ENCODE results near the gene PRLHR.
"Not testable (repeated sequence)": the region's sequence is repeated elsewhere in the genome, so short reads cannot be mapped to it uniquely, and the experiment has no call there.

The PRLHR gene

DNA sequence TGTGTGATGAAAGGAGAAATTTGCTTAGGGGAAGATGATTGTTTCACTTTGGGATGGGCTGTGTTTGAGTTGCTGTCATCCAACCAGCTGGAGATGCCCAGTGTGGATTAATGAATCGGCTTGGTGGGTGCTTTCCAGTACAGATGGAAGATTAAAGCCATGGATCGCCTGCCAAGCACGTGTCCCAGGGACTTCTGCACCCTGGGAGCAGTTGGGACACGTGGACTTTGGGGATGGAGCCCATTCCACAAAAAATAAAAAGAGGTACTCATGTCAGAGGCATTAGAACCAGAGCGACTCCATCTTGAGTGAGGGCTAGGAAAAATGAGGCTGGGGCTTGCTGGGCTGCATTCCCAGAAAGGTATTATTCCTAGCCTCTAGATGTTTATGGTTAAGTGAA lies 29.3 kb upstream of the PRLHR start:
- DNase-seq (no peak), ATAC-seq (ENCODE audit: insufficient read depth, low read depth) (no peak)
- H2AFZ ChIP-seq (ENCODE audit: low read depth, low read length) = no peak overlapping the region

DNA sequence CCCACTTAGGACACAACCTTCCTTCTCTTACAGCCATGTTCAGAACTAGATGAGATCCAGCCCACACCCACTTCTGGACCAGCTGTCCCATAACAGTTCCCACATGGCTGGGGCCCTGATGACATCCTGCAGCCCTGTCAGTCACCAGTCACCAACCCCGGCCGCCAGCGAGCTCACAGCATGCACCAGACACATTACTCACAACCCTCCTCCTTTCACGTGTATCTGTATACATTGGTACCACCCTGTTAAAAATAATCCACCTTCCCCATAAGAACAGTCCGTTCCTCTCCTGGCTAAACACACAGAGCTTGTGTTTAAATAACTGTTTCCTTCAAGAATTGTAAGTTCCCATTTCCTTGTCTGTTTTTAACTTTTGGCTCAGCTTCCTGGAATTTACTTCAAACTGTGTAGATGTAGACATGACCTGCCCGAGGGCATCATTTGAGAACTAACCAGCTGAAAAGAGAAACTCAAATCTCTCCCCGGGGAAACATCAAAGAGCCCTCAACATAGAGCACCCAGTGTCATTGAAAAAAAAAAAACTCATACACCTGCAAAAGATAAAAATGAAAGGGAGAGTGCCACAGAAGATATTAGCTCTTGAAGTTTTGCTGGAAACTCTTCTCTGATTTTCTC lies 26.0 kb upstream of the PRLHR start:
- no peak overlapping the region for H3K27ac ChIP-seq (ENCODE audit: low read length)
- H2AFZ ChIP-seq (ENCODE audit: low read depth, low read length) = no peak overlapping the region
- peaks cover 8% of the 10 kb centered on the region for H3K27me3 ChIP-seq (ENCODE audit: insufficient read depth, low read length, poor library complexity)
- peaks cover 16% of the 10 kb centered on the region for H3K4me1 ChIP-seq (ENCODE audit: insufficient read depth, low read length)
- ATAC-seq (ENCODE audit: insufficient read depth, low read depth) = peak; percentile 94
- H4K20me1 ChIP-seq (ENCODE audit: insufficient read depth, low read length) = no peaks in the 10 kb centered on the region
- H3K36me3 ChIP-seq (ENCODE audit: insufficient read depth, low read length) = no peaks in the 10 kb centered on the region
- H3K4me3 ChIP-seq (ENCODE audit: low read depth in 1 of 2, low read length in 2 of 2) = no peak overlapping the region
- H3K9ac ChIP-seq (ENCODE audit: low read depth, low read length) = no peak overlapping the region
- TF ChIP-seq, protein P1, sequence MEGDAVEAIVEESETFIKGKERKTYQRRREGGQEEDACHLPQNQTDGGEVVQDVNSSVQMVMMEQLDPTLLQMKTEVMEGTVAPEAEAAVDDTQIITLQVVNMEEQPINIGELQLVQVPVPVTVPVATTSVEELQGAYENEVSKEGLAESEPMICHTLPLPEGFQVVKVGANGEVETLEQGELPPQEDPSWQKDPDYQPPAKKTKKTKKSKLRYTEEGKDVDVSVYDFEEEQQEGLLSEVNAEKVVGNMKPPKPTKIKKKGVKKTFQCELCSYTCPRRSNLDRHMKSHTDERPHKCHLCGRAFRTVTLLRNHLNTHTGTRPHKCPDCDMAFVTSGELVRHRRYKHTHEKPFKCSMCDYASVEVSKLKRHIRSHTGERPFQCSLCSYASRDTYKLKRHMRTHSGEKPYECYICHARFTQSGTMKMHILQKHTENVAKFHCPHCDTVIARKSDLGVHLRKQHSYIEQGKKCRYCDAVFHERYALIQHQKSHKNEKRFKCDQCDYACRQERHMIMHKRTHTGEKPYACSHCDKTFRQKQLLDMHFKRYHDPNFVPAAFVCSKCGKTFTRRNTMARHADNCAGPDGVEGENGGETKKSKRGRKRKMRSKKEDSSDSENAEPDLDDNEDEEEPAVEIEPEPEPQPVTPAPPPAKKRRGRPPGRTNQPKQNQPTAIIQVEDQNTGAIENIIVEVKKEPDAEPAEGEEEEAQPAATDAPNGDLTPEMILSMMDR (IDR thresholded peaks at IDR 0.05; ENCODE audit: borderline replicate concordance, extremely low read depth, low read length, poor library complexity, severe bottlenecking) = no peak
- TF ChIP-seq EZH2 (IDR thresholded peaks at IDR 0.05; ENCODE audit: borderline replicate concordance, low read depth, low read length, severe bottlenecking) = no peak
- H3K4me2 ChIP-seq (ENCODE audit: insufficient read depth, low read length) = peak overlapping the region; percentile 24
- peak; percentile 58 for DNase-seq
- H3K9me3 ChIP-seq (ENCODE audit: insufficient read depth, low read length, severe bottlenecking) = no peaks in the 10 kb centered on the region
- H3K79me2 ChIP-seq (ENCODE audit: insufficient read depth, low read length) = no peaks in the 10 kb centered on the region

More for the DNA sequence above, 29.3 kb upstream of the PRLHR start:
- Histone ChIP-seq H3K4me2 (ENCODE audit: insufficient read depth, low read length) (no peak overlapping the region), H3K4me1 (ENCODE audit: insufficient read depth, low read length) (peaks cover 16% of the 10 kb centered on the region), H3K27me3 (ENCODE audit: insufficient read depth, low read length, poor library complexity) (peaks cover 8% of the 10 kb centered on the region), H3K4me3 (ENCODE audit: low read depth in 1 of 2, low read length in 2 of 2) (no peak overlapping the region), H3K27ac (ENCODE audit: low read length) (no peak overlapping the region), H4K20me1 (ENCODE audit: insufficient read depth, low read length) (no peaks in the 10 kb centered on the region), H3K9me3 (ENCODE audit: insufficient read depth, low read length, severe bottlenecking) (no peaks in the 10 kb centered on the region), H3K79me2 (ENCODE audit: insufficient read depth, low read length) (no peaks in the 10 kb centered on the region), H3K9ac (ENCODE audit: low read depth, low read length) (no peak overlapping the region), H3K36me3 (ENCODE audit: insufficient read depth, low read length) (no peaks in the 10 kb centered on the region)
- TF ChIP-seq EZH2 (IDR thresholded peaks at IDR 0.05; ENCODE audit: borderline replicate concordance, low read depth, low read length, severe bottlenecking) = no peak
- TF ChIP-seq, protein P1 (IDR thresholded peaks at IDR 0.05; ENCODE audit: borderline replicate concordance, extremely low read depth, low read length, poor library complexity, severe bottlenecking) = no peak

DNA sequence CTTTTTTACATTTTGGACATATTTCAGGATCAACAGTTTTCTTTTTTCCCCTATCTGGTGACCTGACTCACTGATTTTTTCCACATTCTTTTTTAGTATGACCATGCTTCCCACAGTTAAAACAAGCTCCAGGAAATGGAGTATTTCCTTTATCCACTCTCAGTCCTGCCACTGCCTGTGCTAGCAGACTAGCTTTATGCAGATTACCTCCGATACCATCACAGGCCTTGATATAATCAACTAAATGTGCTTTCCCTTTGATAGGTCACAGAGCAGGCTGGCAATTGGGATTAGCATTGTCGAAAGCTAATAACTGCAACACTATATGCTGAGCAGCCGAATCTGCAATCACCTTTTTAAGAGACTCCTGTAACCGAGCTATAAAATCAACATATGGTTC lies 18.4 kb upstream of the PRLHR start:
- ATAC-seq (ENCODE audit: insufficient read depth, low read depth) = not testable (repeated sequence)

DNA sequence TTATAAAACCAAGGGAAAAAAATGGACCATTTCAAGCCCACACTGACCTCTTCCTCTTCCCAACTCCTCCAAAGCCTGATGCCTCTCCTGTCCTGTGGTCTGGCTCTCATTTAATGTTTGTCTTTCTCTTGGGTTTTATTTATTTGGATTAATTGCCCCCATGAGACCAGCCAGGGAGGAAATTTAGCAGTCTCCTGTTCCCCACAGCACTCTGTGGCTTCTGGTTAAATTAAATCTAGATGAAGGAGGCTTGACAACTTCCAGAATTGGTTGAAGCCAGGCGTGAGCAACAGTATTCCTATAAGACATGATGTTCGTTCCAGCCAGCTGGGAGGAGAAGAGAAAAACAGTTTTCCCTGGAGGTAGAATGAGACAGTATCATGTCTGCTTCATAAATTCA lies 15.1 kb upstream of the PRLHR start:
- DNase-seq (no peak), ATAC-seq (ENCODE audit: insufficient read depth, low read depth) (no peak)
- Histone ChIP-seq H3K4me1 (ENCODE audit: insufficient read depth, low read length) (no peaks in the 10 kb centered on the region), H2AFZ (ENCODE audit: low read depth, low read length) (no peak overlapping the region), H3K9ac (ENCODE audit: low read depth, low read length) (no peak overlapping the region), H3K4me2 (ENCODE audit: insufficient read depth, low read length) (no peak overlapping the region), H3K9me3 (ENCODE audit: insufficient read depth, low read length, severe bottlenecking) (peaks cover 14% of the 10 kb centered on the region), H3K27me3 (ENCODE audit: insufficient read depth, low read length, poor library complexity) (peaks cover under 1% of the 10 kb centered on the region), H3K36me3 (ENCODE audit: insufficient read depth, low read length) (no peaks in the 10 kb centered on the region), H4K20me1 (ENCODE audit: insufficient read depth, low read length) (no peaks in the 10 kb centered on the region), H3K79me2 (ENCODE audit: insufficient read depth, low read length) (no peaks in the 10 kb centered on the region), H3K4me3 (ENCODE audit: low read depth in 1 of 2, low read length in 2 of 2) (no peak overlapping the region), H3K27ac (ENCODE audit: low read length) (no peak overlapping the region)
- TF ChIP-seq, protein P1 (IDR thresholded peaks at IDR 0.05; ENCODE audit: borderline replicate concordance, extremely low read depth, low read length, poor library complexity, severe bottlenecking) = no peak
- no peak for TF ChIP-seq EZH2 (IDR thresholded peaks at IDR 0.05; ENCODE audit: borderline replicate concordance, low read depth, low read length, severe bottlenecking)

More for the DNA sequence above, 18.4 kb upstream of the PRLHR start:
- not testable (repeated sequence) for H2AFZ ChIP-seq (ENCODE audit: low read depth, low read length); H3K4me3 ChIP-seq (ENCODE audit: low read depth in 1 of 2, low read length in 2 of 2); H3K4me2 ChIP-seq (ENCODE audit: insufficient read depth, low read length); H3K27ac ChIP-seq (ENCODE audit: low read length); H3K36me3 ChIP-seq (ENCODE audit: insufficient read depth, low read length); H4K20me1 ChIP-seq (ENCODE audit: insufficient read depth, low read length); H3K9me3 ChIP-seq (ENCODE audit: insufficient read depth, low read length, severe bottlenecking); H3K9ac ChIP-seq (ENCODE audit: low read depth, low read length); H3K4me1 ChIP-seq (ENCODE audit: insufficient read depth, low read length); H3K79me2 ChIP-seq (ENCODE audit: insufficient read depth, low read length); H3K27me3 ChIP-seq (ENCODE audit: insufficient read depth, low read length, poor library complexity); DNase-seq

Data from DND-41 (cell line).